ENCODE data around the gene BCL2L14. TPM values are rescaled to one million over a fixed set of nuclear protein-coding genes. Genes with fewer than 3 reads are reported as not detected.
A peak's percentile ranks its signal among the peaks of the same experiment; 100 is the strongest.

BCL2L14 gene
- not detected in 3 replicates for polyA plus RNA-seq
- not detected for polyA plus RNA-seq (2011; ENCODE audit: low read depth)
- not detected in 2 replicates for polyA plus RNA-seq (2011; cell fraction: cytosol; rRNA removed)
- polyA plus RNA-seq (2011; cell fraction: nucleus; rRNA removed), result not detected in 2 replicates
- polyA plus RNA-seq (2012; ENCODE audit: low replicate concordance), result 0.07 TPM in 1 of 2 replicates, not detected in the other
- polyA minus RNA-seq, result not detected in 3 replicates
- polyA minus RNA-seq (2011; cell fraction: cytosol; rRNA and poly(A)+ RNA removed), result not detected
- polyA minus RNA-seq (2011; cell fraction: nucleus; rRNA and poly(A)+ RNA removed), result not detected in 2 replicates

GRCh38 chr12:12070674-12071656 is at the start of gene BCL2L14:
BCL2L14 (plus strand) TSS chr12:12070939; CDS start chr12:12079306, 8,367 bp downstream.
- dilution Hi-C loops (cut with MboI; ENCODE audit: extremely low pct_ligation_motif_present, low sequenced_read_pairs), result no loop called here

GRCh38 chr12:12022306-12022936 is 48.3 kb upstream of the BCL2L14 start:
- H4K20me1 ChIP-seq (ENCODE audit: control insufficient read depth, extremely low read depth, insufficient read depth, low read length), result no peaks in the 10 kb centered on the region
- H3K9me3 ChIP-seq (ENCODE audit: control insufficient read depth, low read depth, low read length), result no peaks in the 10 kb centered on the region
- H3K27ac ChIP-seq (ENCODE audit: control insufficient read depth, insufficient read depth, low read length), result no peak overlapping the region
- DNase-seq (ENCODE audit: low read depth, low spot score), result no peak
- H3K36me3 ChIP-seq (ENCODE audit: control insufficient read depth in 2 of 2, extremely low read depth in 1 of 2, insufficient read depth in 2 of 2, low read length in 2 of 2), result no peaks in the 10 kb centered on the region
- TF ChIP-seq CTCF (optimal IDR thresholded peaks at IDR 0.05 in 1 of 3, IDR thresholded peaks at IDR 0.05 in 1 of 3, conservative IDR thresholded peaks at IDR 0.05 in 1 of 3; ENCODE audit: extremely low read depth in 1 of 3, insufficient read depth in 2 of 3, low read length in 3 of 3), result no peak
- no peak for TF ChIP-seq EZH2 (IDR thresholded peaks at IDR 0.05; ENCODE audit: low read length)
- H3K27me3 ChIP-seq (ENCODE audit: control insufficient read depth, extremely low read depth, insufficient read depth, low read length), result no peaks in the 10 kb centered on the region
- no peak overlapping the region for H3K4me3 ChIP-seq (ENCODE audit: control insufficient read depth in 2 of 3, extremely low read depth in 1 of 3, insufficient read depth in 2 of 3, low read depth in 1 of 3, low read length in 3 of 3)
- peaks cover 4% of the 10 kb centered on the region for H3K4me1 ChIP-seq (ENCODE audit: control insufficient read depth, extremely low read depth, insufficient read depth, low read length)
- dilution Hi-C loops (cut with MboI; ENCODE audit: extremely low pct_ligation_motif_present, low sequenced_read_pairs), result no loop called here
- H3K9me1 ChIP-seq (ENCODE audit: control insufficient read depth, extremely low read depth, insufficient read depth, low read length), result no peaks in the 10 kb centered on the region
- no peak overlapping the region for H3K4me2 ChIP-seq (ENCODE audit: control insufficient read depth, extremely low read depth, insufficient read depth, low read depth, low read length)
- no peaks in the 10 kb centered on the region for H3K79me2 ChIP-seq (ENCODE audit: control insufficient read depth, insufficient read depth, low read length)
- no peak overlapping the region for H3K9ac ChIP-seq (ENCODE audit: control insufficient read depth, extremely low read depth, insufficient read depth, low read length)
- no peak for FAIRE-seq
- H2AFZ ChIP-seq (ENCODE audit: control insufficient read depth, low read length), result no peak overlapping the region

More at GRCh38 chr12:12070674-12071656, at the start of gene BCL2L14:
- no peaks in the 10 kb centered on the region for H3K36me3 ChIP-seq (ENCODE audit: control insufficient read depth in 2 of 2, extremely low read depth in 1 of 2, insufficient read depth in 2 of 2, low read length in 2 of 2)
- no peaks in the 10 kb centered on the region for H4K20me1 ChIP-seq (ENCODE audit: control insufficient read depth, extremely low read depth, insufficient read depth, low read length)
- no peaks in the 10 kb centered on the region for H3K9me1 ChIP-seq (ENCODE audit: control insufficient read depth, extremely low read depth, insufficient read depth, low read length)
- no peaks in the 10 kb centered on the region for H3K4me1 ChIP-seq (ENCODE audit: control insufficient read depth, extremely low read depth, insufficient read depth, low read length)
- FAIRE-seq, result peak; percentile 76
- peak within 1 kb of the TSS; percentile 82 for H3K4me2 ChIP-seq (ENCODE audit: control insufficient read depth, extremely low read depth, insufficient read depth, low read depth, low read length)
- H3K9ac ChIP-seq (ENCODE audit: control insufficient read depth, extremely low read depth, insufficient read depth, low read length), result no peak within 1 kb of the TSS
- H3K27ac ChIP-seq (ENCODE audit: control insufficient read depth, insufficient read depth, low read length), result no peak within 1 kb of the TSS
- peak within 1 kb of the TSS; percentile 55 for H2AFZ ChIP-seq (ENCODE audit: control insufficient read depth, low read length)
- TF ChIP-seq CTCF (optimal IDR thresholded peaks at IDR 0.05 in 1 of 3, IDR thresholded peaks at IDR 0.05 in 1 of 3, conservative IDR thresholded peaks at IDR 0.05 in 1 of 3; ENCODE audit: extremely low read depth in 1 of 3, insufficient read depth in 2 of 3, low read length in 3 of 3), result peak in 2 of 3 experiments; percentile 32 to 45
- TF ChIP-seq EZH2 (IDR thresholded peaks at IDR 0.05; ENCODE audit: low read length), result no peak
- no peak for DNase-seq (ENCODE audit: low read depth, low spot score)
- H3K79me2 ChIP-seq (ENCODE audit: control insufficient read depth, insufficient read depth, low read length), result no peaks in the 10 kb centered on the region
- H3K4me3 ChIP-seq (ENCODE audit: control insufficient read depth in 2 of 3, extremely low read depth in 1 of 3, insufficient read depth in 2 of 3, low read depth in 1 of 3, low read length in 3 of 3), result peak within 1 kb of the TSS in 2 of 3 experiments; percentile 21 to 36
- H3K27me3 ChIP-seq (ENCODE audit: control insufficient read depth, extremely low read depth, insufficient read depth, low read length), result peaks cover 12% of the 10 kb centered on the region
- no peaks in the 10 kb centered on the region for H3K9me3 ChIP-seq (ENCODE audit: control insufficient read depth, low read depth, low read length)
